ENCODE data around the gene RXFP4.
A peak's percentile ranks its signal among the peaks of the same experiment; 100 is the strongest.
"Not testable (repeated sequence)": the region's sequence is repeated elsewhere in the genome, so short reads cannot be mapped to it uniquely, and the experiment has no call there.

Gene RXFP4

DNA sequence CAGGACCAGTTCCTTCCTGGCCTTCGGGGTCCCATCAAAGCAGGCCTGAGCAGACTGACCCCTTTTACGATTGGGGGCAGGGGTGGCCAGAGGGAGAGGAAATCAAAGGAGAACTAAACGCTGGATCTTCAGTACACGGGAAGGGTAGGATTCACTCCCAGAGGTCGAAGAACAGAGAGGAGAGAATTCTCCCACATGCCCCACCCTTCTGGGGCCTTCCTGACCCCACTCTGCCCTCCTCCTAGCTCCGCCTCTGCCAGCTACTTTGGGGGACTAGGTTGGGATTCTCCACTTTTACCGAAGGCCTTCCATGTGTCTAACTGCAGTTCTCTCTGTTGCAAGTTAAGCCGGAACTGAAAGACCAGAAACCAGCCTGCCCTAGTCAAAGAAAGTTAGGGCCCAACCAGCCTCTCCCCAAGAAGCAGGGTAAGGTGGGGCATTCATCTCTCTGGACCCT, 37.6 kb downstream of the RXFP4 start:
- DNase-seq: no peak

DNA sequence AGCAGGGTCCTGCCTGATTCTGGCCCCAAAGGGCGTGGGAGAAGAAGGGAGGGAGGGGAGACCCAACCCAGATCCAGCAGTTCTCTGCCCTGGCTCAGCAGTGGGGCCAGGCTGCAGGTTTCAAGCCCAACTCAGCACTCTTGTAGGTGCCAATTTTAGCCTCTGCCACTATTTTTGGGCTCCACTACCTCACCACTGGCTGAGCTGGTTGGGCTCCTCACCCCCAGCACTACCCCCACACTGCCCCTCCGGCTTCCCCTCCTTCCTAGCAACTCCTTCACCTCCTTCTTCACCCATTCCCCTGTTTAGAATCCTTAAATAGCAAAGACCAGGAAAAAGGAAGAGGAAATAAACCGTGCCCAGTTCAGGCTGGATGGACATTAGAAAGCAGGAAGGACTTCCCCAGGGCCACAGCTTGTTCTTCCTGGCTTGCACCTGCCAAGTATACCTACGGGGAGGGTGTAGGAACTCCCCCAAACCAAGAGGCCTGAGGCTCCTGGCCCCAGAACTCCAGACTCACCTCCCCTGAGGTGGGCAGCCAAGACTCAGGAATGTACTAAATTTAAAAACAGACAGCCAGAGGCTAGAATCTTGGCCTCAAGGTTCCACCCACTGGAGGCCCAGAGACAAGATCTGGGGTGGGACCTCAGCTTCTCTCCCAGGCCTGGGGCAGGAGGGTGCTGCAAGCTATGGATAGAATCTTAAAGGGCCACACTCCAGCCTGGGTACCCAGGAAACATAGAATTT, 38.3 kb downstream of the RXFP4 start:
- DNase-seq: no peak

- DNase-seq: no peak
Observed at GRCh38 chr1:155981266-155982088, 40.0 kb downstream of the RXFP4 start.

DNA sequence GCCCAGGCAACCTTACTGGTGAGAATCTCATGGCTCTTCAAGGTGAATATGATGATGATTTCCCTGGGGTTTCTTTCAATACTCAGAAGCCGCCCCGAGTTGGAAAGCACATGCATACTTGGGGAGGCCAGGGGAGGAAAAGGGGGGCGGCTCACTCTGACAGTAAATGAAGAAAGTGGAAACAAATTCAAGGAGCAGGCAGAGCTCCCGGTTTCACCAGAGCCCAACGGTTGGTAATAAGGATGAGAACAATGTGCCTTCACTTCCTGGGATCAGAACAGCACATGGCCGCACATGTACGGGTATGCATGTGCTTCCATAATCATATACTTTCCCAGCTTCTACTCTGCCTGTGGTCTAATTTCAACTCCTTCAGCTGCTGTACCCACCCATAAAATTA, 40.7 kb downstream of the RXFP4 start:
- no peak for DNase-seq

GRCh38 chr1:155983191-155984024, 42.0 kb downstream of the RXFP4 start:
- DNase-seq: peak in 1 of 2 experiments; percentile 60

GRCh38 chr1:155984341-155984740, 42.9 kb downstream of the RXFP4 start:
- peak in 1 of 2 experiments; percentile 52 for DNase-seq

- not testable (repeated sequence) for DNase-seq
Observed at GRCh38 chr1:155984903-155985645, 43.6 kb downstream of the RXFP4 start.

DNA sequence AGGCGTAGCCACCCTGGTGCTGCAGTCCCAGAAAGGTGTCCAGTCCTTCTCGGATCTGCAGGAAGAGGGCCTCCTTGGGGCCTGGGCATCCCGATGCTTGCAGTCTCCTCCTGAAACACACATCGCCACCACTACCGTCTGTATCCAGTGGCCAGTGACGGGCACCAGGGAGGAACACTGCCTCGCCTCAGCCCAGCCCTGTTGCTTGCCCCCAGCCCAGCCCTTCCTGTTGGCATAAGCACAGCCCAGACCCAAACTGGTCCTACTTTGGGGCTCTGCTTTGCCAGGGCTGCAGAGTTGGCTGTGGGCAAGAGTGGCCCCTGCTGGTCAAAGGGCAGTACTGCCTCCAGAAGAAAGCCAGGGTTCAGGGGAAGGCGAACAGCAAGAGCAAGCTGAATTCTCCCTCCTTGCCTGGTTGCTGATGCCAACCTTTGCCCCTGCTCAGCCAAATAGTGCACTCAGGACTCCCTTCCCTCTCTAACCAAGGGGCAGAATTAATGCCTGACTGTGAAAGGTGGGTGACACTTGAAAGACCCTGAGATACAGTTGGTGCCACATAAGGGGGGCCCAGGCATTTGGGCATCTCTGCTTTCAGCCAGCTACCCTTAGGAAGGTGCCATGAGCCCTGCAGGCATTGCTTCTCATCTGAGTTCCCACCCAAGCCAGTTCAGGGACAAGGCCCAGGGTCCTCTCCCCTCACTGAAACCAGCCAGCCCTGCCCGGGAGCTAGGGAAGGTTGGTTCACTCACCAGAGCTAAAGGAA, 48.0 kb downstream of the RXFP4 start:
- DNase-seq: peak; percentile 73 to 77

DNA sequence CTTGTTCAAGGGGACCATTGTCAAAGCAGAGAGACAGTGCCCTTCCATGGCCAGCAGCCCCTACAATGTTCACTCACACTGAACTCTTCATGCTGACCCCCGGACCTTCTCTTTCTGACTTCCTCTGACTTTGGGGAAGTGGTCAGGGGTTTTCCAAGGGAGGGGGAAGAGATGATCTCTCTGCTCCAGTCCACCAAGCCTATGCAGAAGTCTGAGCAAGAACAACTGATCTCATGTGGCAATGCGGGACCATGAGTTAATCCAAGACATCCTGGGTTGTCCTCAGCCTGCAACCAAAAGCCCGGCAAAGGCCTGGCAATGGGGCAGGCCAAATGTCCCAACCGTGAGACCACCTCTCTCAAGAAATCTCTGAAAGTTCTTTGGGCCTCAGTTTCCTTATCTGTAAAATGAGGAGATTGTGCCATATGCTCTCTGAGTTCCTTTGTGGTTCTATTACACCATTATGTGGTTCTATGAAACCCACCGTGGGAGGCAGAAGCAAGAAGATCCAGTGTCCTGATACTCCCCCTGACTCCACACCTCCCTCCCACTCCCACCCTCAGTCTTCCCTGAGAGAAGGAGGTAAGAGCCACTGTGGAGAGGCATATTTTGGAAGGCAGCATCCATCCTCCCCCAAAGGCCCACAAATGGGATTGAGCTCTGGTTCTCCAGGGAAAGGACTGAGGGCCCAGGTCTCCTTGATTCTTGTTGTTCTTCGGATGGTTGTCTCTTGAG, 48.7 kb downstream of the RXFP4 start:
- DNase-seq: no peak
